Endothelial cell of coronary artery (primary cell): ENCODE data around the gene BBS5. TPM values are rescaled to one million over a fixed set of nuclear protein-coding genes. Genes with fewer than 3 reads are reported as not detected.

Source experiments
- total RNA-seq: library from RNA; depleted of rRNA; stranded (reverse); fragments of >200 nt; gene quantifications from 2 replicates; pipeline ENCODE4 v1.2.3, GENCODE V29; 2014

Gene BBS5
- 2.2 and 3.9 TPM in 2 replicates for total RNA-seq

GRCh38 chr2:169479257-169480078, at the start of gene BBS5:
TSS of gene BBS5 (plus strand) at chr2:169479494. CDS start at chr2:169479554, 60 bp downstream.

GRCh38 chr2:169509298-169509885, 30.1 kb downstream of the BBS5 start, which contains the start of gene KLHL41:
TSS of gene KLHL41 (plus strand) at chr2:169509702. CDS start at chr2:169509779, 77 bp downstream.

Other genes starting within 250 kb of the BBS5 start
- under 0.01 TPM in 1 of 2 replicates, not detected in the other for gene LRP2, start 117.0 kb upstream of the BBS5 start, total RNA-seq
- gene KLHL41, start 30.2 kb downstream of the BBS5 start, total RNA-seq, result 0.09 and 0.19 TPM in 2 replicates
- gene FASTKD1, start 94.4 kb downstream of the BBS5 start, total RNA-seq, result 19.3 and 23.1 TPM in 2 replicates
- gene PPIG, start 104.9 kb downstream of the BBS5 start, total RNA-seq, result 20.9 and 22.8 TPM in 2 replicates
- gene CFAP210, start 214.9 kb downstream of the BBS5 start, total RNA-seq, result not detected in 2 replicates
- 1.4 and 2.3 TPM in 2 replicates for gene PHOSPHO2, start 215.0 kb downstream of the BBS5 start, total RNA-seq